COLO668 (cell line): ENCODE results near the gene SAMHD1.
A peak's percentile ranks its signal among the peaks of the same experiment; 100 is the strongest.
"Not testable (repeated sequence)": the region's sequence is repeated elsewhere in the genome, so short reads cannot be mapped to it uniquely, and the experiment has no call there.

Source experiments
- DNase-seq: peaks from one replicate; lab custom pipeline; 2025; ENCODE audit not compliant: unreplicated experiment; lab: John Stamatoyannopoulos, UW

The SAMHD1 gene

DNA sequence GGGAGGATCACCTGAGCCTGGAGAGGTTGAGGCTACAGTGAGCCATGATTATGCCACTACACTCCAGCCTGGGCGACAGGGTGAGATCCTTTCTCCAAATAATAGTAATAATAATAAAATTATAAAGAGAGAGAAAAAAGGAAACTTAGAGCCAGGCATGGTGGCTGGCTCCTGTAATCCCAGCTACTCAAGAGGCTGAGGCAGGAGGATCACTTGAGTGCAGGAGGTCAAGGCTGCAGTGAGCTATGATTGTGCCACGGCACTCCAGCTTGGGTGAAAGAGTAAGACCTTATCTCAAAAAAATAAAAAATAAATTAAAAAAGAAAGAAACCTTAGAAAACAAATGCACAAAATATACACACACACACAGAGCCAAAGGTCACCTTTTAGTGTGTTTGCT lies 5.2 kb upstream of the SAMHD1 start:
- no peak for DNase-seq

- no peak for DNase-seq
These were observed 4.5 kb upstream of the SAMHD1 start for GRCh38 chr20:36956016-36956415.

DNA sequence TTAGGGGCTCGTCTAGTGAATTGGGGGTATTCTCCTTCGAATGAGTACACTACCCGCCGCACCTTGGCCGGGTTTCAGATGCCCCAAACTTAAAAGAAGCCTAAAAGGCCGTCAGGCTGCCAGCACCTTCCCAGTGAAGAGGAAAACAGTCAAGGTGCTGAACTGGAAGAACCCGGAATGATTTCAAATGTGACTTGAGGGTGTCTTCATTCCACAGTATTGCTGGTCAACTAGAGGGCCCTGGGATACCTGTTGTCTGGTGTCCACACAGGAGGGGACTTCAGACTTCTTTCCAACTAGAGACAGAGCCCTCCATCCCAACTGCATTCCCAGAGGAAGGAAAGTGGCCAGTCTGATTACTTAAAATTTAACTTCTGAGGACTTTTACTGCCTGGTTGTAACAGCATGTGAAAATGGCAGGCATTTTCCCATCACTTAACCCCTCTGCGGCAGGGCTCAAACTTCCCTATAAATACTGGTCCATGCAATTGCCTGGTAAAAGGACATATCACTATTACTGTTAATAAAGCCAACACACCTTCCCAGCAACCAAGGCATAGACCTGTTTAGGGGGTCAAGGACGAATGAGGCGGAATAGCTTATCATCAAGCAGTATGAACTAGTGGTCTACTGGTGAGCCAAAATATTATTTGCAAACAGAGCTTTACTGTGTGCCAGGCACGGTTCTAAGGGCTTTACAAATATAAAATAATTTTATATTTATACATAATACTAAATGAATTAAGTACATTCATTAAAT lies 651 bp upstream of the SAMHD1 start:
- DNase-seq, result no peak

DNA sequence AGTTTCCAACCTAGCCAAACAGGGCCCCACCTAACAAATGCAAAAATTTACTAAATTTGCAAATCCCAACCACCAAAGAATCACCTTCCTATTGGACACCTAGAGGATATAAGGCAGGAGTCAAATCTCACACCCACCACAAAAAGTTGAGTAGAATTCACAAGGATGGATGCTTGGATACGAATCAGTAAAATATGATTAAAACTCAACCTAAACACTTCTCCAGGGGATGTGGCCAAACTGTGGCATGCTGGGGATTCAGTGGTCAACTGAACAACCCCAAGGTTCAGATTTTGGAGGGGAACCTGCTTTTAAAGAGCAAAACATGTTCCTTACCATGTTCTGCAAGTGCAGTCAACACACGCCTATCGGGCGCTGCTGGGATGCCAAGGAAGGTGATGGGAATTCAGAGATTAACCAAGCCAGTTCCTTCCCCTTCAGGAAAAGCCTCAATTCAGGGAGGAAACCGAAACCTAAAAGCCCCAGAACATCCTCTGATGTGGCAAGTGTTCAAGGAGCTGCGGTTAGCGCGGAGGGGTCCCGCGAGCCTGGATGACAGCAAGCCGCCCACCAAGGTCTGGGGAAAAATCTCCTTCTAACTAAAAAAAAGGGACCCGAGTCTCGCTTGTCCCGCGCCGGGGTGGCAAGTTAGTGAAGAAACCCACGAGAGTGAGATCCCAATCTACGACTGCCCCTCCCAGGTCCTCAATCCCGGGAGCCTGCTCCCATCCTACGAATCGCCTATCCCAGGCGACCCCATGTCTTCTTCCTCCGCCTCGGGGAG lies 902 bp downstream of the SAMHD1 start:
- peak; percentile 44 for DNase-seq

DNA sequence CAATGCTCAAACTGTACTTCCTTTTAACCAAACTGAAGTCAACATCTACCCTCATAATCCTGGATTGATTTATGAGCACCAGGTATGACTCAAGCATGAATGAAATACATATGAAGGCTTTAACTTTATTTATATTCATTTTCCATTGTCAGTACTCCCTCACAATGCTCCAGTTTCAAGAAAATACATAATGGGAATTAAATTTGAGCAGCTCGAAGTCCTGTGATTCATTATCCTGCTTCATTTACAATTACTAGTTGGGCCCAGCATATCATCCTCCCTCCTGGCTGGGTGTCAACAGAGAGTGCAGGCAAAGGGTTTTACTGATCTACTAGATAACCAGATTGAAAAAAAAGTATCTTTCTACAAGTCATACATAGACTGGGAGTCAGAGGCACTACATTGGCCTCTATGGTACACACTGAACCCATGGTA lies 10.1 kb downstream of the SAMHD1 start:
- DNase-seq, result no peak

- DNase-seq, result no peak
These were observed 14.1 kb downstream of the SAMHD1 start for GRCh38 chr20:36937402-36937770.

- not testable (repeated sequence) for DNase-seq
These were observed 14.6 kb downstream of the SAMHD1 start for GRCh38 chr20:36936761-36937401.

GRCh38 chr20:36936341-36936740 lies 15.2 kb downstream of the SAMHD1 start:
- no peak for DNase-seq

DNA sequence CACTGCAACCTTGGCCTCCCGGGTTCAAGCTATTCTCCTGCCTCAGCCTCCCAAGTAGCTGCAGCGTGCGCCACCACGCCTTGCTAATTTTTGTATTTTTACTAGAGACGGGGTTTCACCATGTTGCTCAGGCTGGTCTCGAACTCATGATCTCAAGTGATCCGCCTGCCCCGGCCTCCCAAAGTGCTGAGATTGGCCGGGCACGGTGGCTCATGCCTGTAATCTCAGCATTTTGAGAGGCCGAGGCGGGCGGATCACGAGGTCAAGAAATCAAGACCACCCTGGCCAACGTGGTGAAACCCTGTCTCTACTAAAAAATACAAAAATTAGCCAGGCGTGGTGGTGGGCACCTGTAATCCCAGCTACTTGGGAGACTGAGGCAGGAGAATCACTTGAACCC lies 17.9 kb downstream of the SAMHD1 start:
- not testable (repeated sequence) for DNase-seq

GRCh38 chr20:36932476-36933426 lies 18.8 kb downstream of the SAMHD1 start:
- DNase-seq, result no peak

DNA sequence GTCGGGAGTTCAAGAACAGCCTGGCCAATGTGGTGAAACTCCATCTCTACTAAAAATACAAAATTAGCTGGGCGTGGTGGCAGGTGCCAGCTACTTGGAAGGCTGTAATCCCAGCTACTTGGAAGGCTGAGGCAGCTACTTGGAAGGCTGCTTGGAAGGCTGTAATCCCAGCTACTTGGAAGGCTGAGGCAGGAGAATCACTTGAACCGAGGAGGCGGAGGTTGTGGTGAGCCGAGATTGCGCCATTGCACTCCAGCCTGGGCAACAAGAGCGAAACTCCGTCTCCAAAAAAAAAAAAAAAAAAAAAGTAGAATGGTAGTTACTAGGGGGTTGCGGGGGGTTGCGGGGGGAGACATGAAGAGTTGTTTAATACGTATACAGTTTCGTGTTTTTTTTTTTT lies 19.4 kb downstream of the SAMHD1 start:
- DNase-seq, result not testable (repeated sequence)

- no peak for DNase-seq
These were observed 21.8 kb downstream of the SAMHD1 start for GRCh38 chr20:36929691-36930090.

DNA sequence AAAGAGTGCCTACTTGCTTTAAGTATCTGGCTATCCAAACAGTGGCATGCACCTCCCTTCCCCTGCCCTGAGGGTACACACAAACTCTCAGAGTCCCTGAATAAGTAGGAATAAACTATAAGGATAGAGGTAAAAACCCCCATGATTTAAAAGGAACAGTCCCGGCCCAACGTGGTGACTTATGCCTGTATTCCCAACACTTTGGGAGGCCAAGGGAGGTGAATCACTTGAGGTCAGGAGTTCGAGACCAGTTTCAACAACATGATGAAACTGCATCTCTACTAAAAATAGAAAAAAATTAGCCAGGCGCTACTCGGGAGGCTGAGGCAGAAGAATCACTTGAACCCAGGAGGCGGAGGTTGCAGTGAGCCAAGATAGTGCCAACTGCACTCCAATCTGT lies 22.2 kb downstream of the SAMHD1 start:
- no peak for DNase-seq

DNA sequence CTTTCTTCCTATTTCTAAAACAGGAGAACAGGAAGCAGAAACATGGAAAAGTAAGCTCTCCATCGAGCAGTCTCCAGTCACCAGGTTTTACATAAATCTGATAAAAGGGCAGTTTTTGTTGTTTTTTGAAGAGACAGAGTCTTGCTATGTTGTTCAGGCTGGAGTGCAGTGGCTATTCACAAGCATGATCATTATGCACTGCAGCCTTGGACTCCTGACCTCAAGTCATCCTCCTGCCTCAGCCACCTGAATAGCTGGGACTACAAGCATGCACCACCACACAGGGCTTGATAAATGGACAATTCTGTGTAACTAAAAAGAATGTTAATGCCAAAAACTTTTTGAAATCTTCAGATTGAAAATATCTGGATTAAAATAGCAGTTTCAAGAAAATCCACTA lies 23.8 kb downstream of the SAMHD1 start:
- DNase-seq, result no peak

DNA sequence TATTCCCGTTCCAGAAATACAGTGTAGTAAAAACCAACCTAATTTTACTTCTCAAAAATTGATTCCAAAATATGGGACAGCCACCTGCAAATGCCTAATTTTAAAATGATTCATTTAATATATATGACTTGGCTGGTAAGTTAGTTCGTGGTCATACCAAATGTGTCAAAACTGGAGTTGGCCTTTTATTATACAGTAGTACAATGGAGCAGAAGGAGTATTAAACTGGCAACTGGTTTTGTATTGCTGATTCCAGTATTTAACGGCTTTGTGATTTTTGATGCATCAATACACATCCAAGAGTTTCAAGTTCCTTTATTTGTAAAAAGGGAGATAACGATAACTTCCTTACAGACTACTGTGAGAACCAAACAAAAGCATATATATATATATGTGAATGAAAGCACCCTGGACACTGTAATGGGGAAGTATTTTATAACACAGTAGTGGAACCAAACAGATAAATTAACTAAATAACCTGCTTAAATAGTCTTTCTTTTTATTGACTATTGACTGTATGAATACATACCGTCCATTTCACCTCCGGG lies 24.8 kb downstream of the SAMHD1 start:
- DNase-seq, result no peak

DNA sequence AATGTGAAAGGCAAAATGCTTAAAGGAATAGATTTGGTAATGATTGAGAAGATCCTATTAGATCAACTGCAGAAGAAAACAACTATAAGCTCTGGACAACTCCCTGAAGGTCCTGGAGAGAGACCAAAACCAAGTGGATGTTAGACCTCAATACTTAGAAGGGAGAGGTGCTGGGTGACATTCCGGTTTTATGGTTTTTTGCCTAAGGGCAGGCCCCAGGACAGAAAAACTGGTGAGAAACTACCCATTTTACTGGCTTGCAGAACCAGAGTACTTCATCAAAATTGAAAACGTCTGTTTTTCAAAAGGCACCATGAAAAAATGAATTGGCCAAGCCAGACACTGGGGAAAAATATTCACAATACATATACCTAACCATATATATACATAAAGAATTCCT lies 26.3 kb downstream of the SAMHD1 start:
- DNase-seq, result no peak

- DNase-seq, result no peak
These were observed 27.1 kb downstream of the SAMHD1 start for GRCh38 chr20:36924167-36925045.

DNA sequence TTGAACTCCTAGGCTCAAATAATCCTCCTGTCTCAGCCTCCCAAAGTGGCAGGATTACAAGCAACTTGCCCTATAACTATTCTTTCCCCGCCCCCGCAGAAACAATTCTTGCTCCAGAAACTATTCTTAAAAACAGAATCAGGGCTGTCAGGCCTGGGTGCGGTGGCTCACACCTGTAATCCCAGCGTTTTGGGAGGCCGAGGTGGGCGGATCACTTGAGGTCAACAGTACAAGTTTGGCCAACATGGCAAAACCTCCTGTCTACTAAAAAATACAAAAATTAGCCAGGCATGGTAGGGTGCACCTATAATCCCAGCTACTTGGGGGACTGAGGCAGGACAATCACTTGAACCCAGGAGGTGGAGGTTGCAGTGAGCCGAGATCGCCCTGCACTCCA lies 31.2 kb downstream of the SAMHD1 start:
- DNase-seq, result no peak

GRCh38 chr20:36919715-36920333 lies 31.7 kb downstream of the SAMHD1 start:
- DNase-seq, result peak; percentile 20
